Measurements from ENCODE around the gene CDC42EP1. TPM values are rescaled to one million over a fixed set of nuclear protein-coding genes. Genes with fewer than 3 reads are reported as not detected.

Gene CDC42EP1
- total RNA-seq, 2 experiments from 2014 or later: not detected

DNA sequence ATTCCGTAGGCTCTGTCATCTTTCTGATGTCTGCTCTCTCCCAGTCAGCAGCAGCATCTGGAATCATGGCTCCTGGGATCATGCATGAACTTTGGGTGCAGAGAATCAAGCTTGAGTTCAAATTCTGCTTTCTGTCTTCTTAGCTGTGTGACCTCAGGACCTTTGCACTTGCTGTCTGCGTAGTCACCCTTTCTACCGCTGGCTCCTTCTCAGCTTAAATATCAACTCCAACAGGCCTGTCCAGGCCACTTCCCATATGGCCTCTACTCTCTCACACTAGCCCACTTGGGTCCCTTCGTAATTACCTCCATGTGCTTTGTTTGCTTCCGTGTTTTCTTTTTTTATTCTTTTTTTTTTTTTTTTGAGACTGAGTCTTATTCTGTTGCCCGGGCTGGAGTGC lies 43.8 kb downstream of the CDC42EP1 start:
- DNase-seq (no peak), ATAC-seq (ENCODE audit: poor library complexity) (no peak)
- Histone ChIP-seq H3K9me3 (ENCODE audit: control insufficient read depth in 1 of 2, insufficient read depth in 1 of 2, low read length in 2 of 2) (no peaks in the 10 kb centered on the region), H3K4me1 (ENCODE audit: insufficient read depth, low read length) (peaks cover 46% of the 10 kb centered on the region), H3K27ac (ENCODE audit: low read depth in 1 of 2, low read length in 2 of 2) (no peak overlapping the region), H3K27me3 (ENCODE audit: control insufficient read depth in 1 of 2, insufficient read depth in 2 of 2, low read length in 2 of 2) (no peaks in the 10 kb centered on the region), H3K36me3 (ENCODE audit: insufficient read depth, low read length) (no peaks in the 10 kb centered on the region), H3K4me3 (ENCODE audit: low read length) (no peak overlapping the region)
- Mint-ChIP-seq H3K36me3 (ENCODE audit: low read depth) (peaks cover 7% of the 10 kb centered on the region), H3K27me3 (no peaks in the 10 kb centered on the region), H3K4me3 (no peak overlapping the region), H3K27ac (peak overlapping the region; percentile 9), H3K4me1 (ENCODE audit: low read depth) (peaks cover 61% of the 10 kb centered on the region), H3K9me3 (no peaks in the 10 kb centered on the region)
- TF ChIP-seq, protein P1, sequence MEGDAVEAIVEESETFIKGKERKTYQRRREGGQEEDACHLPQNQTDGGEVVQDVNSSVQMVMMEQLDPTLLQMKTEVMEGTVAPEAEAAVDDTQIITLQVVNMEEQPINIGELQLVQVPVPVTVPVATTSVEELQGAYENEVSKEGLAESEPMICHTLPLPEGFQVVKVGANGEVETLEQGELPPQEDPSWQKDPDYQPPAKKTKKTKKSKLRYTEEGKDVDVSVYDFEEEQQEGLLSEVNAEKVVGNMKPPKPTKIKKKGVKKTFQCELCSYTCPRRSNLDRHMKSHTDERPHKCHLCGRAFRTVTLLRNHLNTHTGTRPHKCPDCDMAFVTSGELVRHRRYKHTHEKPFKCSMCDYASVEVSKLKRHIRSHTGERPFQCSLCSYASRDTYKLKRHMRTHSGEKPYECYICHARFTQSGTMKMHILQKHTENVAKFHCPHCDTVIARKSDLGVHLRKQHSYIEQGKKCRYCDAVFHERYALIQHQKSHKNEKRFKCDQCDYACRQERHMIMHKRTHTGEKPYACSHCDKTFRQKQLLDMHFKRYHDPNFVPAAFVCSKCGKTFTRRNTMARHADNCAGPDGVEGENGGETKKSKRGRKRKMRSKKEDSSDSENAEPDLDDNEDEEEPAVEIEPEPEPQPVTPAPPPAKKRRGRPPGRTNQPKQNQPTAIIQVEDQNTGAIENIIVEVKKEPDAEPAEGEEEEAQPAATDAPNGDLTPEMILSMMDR (IDR thresholded peaks at IDR 0.05): no peak
- POLR2A ChIA-PET: interaction anchor here (1.4 kb wide), 1 partner anchor 12 kb away, joined by 7 read pairs; no protein-coding TSS in a partner anchor
- intact Hi-C loops (cut with DNase I, micrococcal nuclease): no loop called here
- CTCF ChIA-PET: interaction anchor here (0.7 to 6.0 kb wide), 2 partner anchors 12 to 482 kb away, joined by 3 to 70 read pairs; no protein-coding TSS in a partner anchor

DNA sequence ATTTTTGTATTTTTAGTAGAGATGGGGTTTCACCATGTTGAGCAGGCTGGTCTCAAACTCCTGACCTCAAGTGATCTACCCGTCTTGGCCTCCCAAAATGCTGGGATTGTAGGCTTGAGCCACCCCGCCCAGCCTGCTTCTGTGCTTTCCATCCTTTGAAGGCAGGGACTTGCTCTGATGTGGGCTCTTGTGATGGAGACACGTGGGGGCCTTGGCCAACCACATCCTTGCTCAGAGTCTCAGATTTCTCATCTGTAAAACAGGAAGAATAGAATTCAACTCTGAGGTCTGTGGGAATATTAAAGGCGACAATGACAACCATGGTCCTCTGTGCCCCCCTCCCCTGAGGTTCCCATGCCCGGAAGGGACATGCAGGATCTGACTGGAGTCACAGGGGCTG lies 44.6 kb downstream of the CDC42EP1 start:
- H3K4me1 Mint-ChIP-seq (ENCODE audit: low read depth): peaks cover 68% of the 10 kb centered on the region
- intact Hi-C loops (cut with DNase I, micrococcal nuclease): loop anchor here in 1 of 2 experiments (5.0 kb wide), 1 partner anchor 142 kb away; no protein-coding TSS in a partner anchor

DNA sequence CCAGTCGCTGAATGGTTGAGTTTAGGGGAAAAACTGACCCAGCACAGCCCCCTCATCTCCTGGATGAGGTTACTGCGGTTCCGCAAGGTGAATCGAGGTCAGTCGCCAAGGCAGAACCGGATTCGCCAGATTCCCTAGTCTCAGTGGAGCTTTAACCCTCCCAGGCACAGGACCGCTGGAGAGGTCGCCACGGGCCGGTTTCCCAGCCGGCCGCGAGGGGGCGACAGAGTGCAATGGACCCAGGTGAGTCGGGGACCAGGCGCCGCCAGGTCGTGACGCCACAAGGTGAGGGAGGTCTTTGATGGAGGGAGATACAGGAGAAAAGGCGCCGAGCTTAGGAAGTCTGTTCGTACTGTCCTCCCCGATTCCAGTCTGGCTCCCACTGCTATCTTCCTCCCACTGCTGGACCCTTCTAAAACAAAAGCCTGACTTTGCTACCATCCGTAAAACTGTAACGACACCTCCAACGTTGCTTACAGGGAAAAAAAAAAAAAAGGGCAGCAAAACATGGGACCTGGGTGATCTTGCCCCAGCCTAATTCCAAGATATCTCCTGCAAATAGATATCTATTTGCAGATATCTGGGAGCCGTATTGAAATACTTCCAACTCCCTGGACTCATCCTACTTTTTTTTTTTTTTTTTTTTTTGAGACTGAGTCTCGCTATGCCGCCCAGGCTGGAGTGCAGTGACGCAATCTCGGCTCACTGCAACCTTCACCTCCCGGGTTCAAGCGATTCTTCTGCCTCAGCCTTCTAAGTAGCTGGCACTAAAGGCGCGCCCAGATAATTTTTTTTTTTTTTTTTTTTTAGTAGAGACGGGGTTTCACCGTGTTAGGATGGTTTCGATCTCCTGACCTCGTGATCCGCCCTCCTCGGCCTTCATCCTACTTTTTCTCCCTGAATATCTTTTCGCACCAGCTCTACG lies 47.0 kb downstream of the CDC42EP1 start:
- Histone ChIP-seq H3K9me3 (ENCODE audit: control insufficient read depth in 1 of 2, insufficient read depth in 1 of 2, low read length in 2 of 2) (no peaks in the 10 kb centered on the region), H3K4me1 (ENCODE audit: insufficient read depth, low read length) (peaks cover 72% of the 10 kb centered on the region), H3K4me3 (ENCODE audit: low read length) (peak overlapping the region; percentile 55), H3K27me3 (ENCODE audit: control insufficient read depth in 1 of 2, insufficient read depth in 2 of 2, low read length in 2 of 2) (no peaks in the 10 kb centered on the region), H3K36me3 (ENCODE audit: insufficient read depth, low read length) (no peaks in the 10 kb centered on the region), H3K27ac (ENCODE audit: low read depth in 1 of 2, low read length in 2 of 2) (peak overlapping the region; percentile 88 to 98)
- CTCF ChIA-PET: interaction anchor here (0.6 to 6.0 kb wide), 28 partner anchors 9 to 630 kb away, joined by 3 to 70 read pairs (median 5); partner anchors contain the start of genes ANKRD54, LGALS1, NOL12 and PDXP
- ATAC-seq (ENCODE audit: poor library complexity) (peak; percentile 27), DNase-seq (peak; percentile 85 to 96 (median 90))
- TF ChIP-seq, protein P1 (IDR thresholded peaks at IDR 0.05): peak; percentile 92
- intact Hi-C loops (cut with DNase I, micrococcal nuclease): loop anchor here in 1 of 2 experiments (5.0 kb wide), 1 partner anchor 140 kb away; no protein-coding TSS in a partner anchor
- H3K27me3 Mint-ChIP-seq: no peaks in the 10 kb centered on the region
- H3K36me3 Mint-ChIP-seq (ENCODE audit: low read depth): peaks cover 11% of the 10 kb centered on the region
- H3K4me1 Mint-ChIP-seq (ENCODE audit: low read depth): peaks cover 61% of the 10 kb centered on the region
- peak overlapping the region; percentile 92 for H3K27ac Mint-ChIP-seq
- POLR2A ChIA-PET: interaction anchor here (0.7 to 5.2 kb wide), 28 partner anchors 8 to 1435 kb away, joined by 3 to 78 read pairs (median 6); partner anchors contain the start of genes ANKRD54, LGALS1, LGALS2 and MFNG
- H3K9me3 Mint-ChIP-seq: no peaks in the 10 kb centered on the region
- peak overlapping the region; percentile 81 for H3K4me3 Mint-ChIP-seq

More for the DNA sequence above, 44.6 kb downstream of the CDC42EP1 start:
- H3K4me3 Mint-ChIP-seq: peak overlapping the region; percentile 45
- H3K27me3 Mint-ChIP-seq: no peaks in the 10 kb centered on the region
- Histone ChIP-seq H3K27me3 (ENCODE audit: control insufficient read depth in 1 of 2, insufficient read depth in 2 of 2, low read length in 2 of 2) (no peaks in the 10 kb centered on the region), H3K27ac (ENCODE audit: low read depth in 1 of 2, low read length in 2 of 2) (peak overlapping the region; percentile 2 to 31), H3K4me3 (ENCODE audit: low read length) (peak overlapping the region; percentile 6), H3K4me1 (ENCODE audit: insufficient read depth, low read length) (peaks cover 54% of the 10 kb centered on the region), H3K36me3 (ENCODE audit: insufficient read depth, low read length) (no peaks in the 10 kb centered on the region), H3K9me3 (ENCODE audit: control insufficient read depth in 1 of 2, insufficient read depth in 1 of 2, low read length in 2 of 2) (no peaks in the 10 kb centered on the region)
- ChIA-PET POLR2A (interaction anchor here (0.6 to 5.2 kb wide), 2 partner anchors 13 to 239 kb away, joined by 4 to 59 read pairs; partner anchors contain the start of gene ANKRD54), CTCF (interaction anchor here (6.0 kb wide), 1 partner anchor 12 kb away, joined by 70 read pairs; no protein-coding TSS in a partner anchor)
- peak; percentile 33 to 89 (median 58) for DNase-seq
- peaks cover 11% of the 10 kb centered on the region for H3K36me3 Mint-ChIP-seq (ENCODE audit: low read depth)
- peak; percentile 22 for ATAC-seq (ENCODE audit: poor library complexity)
- H3K9me3 Mint-ChIP-seq: no peaks in the 10 kb centered on the region
- H3K27ac Mint-ChIP-seq: peak overlapping the region; percentile 80
- TF ChIP-seq, protein P1 (IDR thresholded peaks at IDR 0.05): no peak
